NCI-H1694 treated with DMSO at 0.1 percent for 48 hours (cell line): ENCODE results near the gene CCDC152.

Source experiments
- DNase-seq: peaks from one replicate; lab custom pipeline; 2025; lab: John Stamatoyannopoulos, UW

The CCDC152 gene

GRCh38 chr5:42781584-42781983 is 25.0 kb downstream of the CCDC152 start:
- no peak for DNase-seq

GRCh38 chr5:42784132-42784531 is 27.5 kb downstream of the CCDC152 start:
- DNase-seq = no peak

GRCh38 chr5:42785756-42786155 is 29.1 kb downstream of the CCDC152 start:
- no peak for DNase-seq

GRCh38 chr5:42787073-42787472 is 30.5 kb downstream of the CCDC152 start:
- no peak for DNase-seq

- no peak for DNase-seq
Measured at GRCh38 chr5:42787845-42788244, 31.2 kb downstream of the CCDC152 start.

GRCh38 chr5:42791151-42791550 is 34.5 kb downstream of the CCDC152 start:
- no peak for DNase-seq

GRCh38 chr5:42798284-42799240 is 41.9 kb downstream of the CCDC152 start:
- no peak for DNase-seq

- DNase-seq = no peak
Measured at GRCh38 chr5:42799241-42799608, 42.6 kb downstream of the CCDC152 start.

- no peak for DNase-seq
Measured at GRCh38 chr5:42799668-42800114, 43.1 kb downstream of the CCDC152 start.

GRCh38 chr5:42800748-42801330 is 44.2 kb downstream of the CCDC152 start:
- DNase-seq = no peak

- DNase-seq = no peak
Measured at GRCh38 chr5:42801516-42802166, 45.0 kb downstream of the CCDC152 start.

GRCh38 chr5:42804717-42805339 is 48.2 kb downstream of the CCDC152 start:
- no peak for DNase-seq

GRCh38 chr5:42806004-42806700 is 49.5 kb downstream of the CCDC152 start:
- DNase-seq = no peak

GRCh38 chr5:42806701-42807262 is 50.2 kb downstream of the CCDC152 start:
- no peak for DNase-seq

- DNase-seq = no peak
Measured at GRCh38 chr5:42807722-42808447, 51.3 kb downstream of the CCDC152 start.

- no peak for DNase-seq
Measured at GRCh38 chr5:42808888-42809611, 52.4 kb downstream of the CCDC152 start.

- DNase-seq = no peak
Measured at GRCh38 chr5:42810834-42811590, 54.4 kb downstream of the CCDC152 start.

GRCh38 chr5:42811591-42812446 is 55.2 kb downstream of the CCDC152 start, which contains the start of gene SELENOP:
Gene SELENOP, minus strand, starts transcription at chr5:42811892. Its CDS starts 3,539 bp downstream, at chr5:42808353.
- DNase-seq = no peak
